A549 (cell line): ENCODE data around the gene PKM. TPM values are rescaled to one million over a fixed set of nuclear protein-coding genes. Genes with fewer than 3 reads are reported as not detected.
"Not testable (repeated sequence)": the region's sequence is repeated elsewhere in the genome, so short reads cannot be mapped to it uniquely, and the experiment has no call there.

Experiments
- ATAC-seq, 2 experiments: fragments of 200-7000 bp in 1 of 2; fragments of >200 bp in 1 of 2; cut with Nextera tagmentation in 1 of 2; cut with Tn5 transposase in 1 of 2; 3 replicates each; pipeline versions ENCODE4 v1.8.0 to v1.9.1; 2018 to 2020; ENCODE audit warnings: mild to moderate bottlenecking in 1 of 2, moderate library complexity in 1 of 2
- CTCF ChIA-PET: fragments of 300-600 bp; sonication (Branson Sonifier 250); formaldehyde crosslinking; extraction: SDS; loops from one replicate; lab custom pipeline; 2021; ENCODE audit warnings: antibody characterized with exemption, inconsistent platforms; lab: Yijun Ruan, JAX
- POLR2A ChIA-PET: fragments of 350-600 bp; formaldehyde crosslinking; extraction: SDS; loops from one replicate; lab custom pipeline; 2021; ENCODE audit warnings: antibody characterized with exemption, inconsistent platforms; lab: Yijun Ruan, JAX
- DNase-seq, 2 experiments: peaks; one replicate each; pipeline versions ENCODE4 v3.0.0 to v3.0.0-alpha.2; 2011 to 2016; ENCODE audit warnings: low read depth in 1 of 2, low spot score in 1 of 2
- FAIRE-seq: peaks from 2 replicates; lab custom pipeline; 2011; peaks lifted over from hg19 to GRCh38; lab: Jason Lieb, UNC
- H3K27ac ChIP-seq, 2 experiments: fragments of >200 bp; sonication (Bioruptor Twin); formaldehyde crosslinking; 3 replicates each; pipeline ENCODE4 v1.5.1; 2016 to 2017
- H3K4me1 ChIP-seq: fragments of >200 bp; sonication (Bioruptor Twin); formaldehyde crosslinking; 3 replicates; pipeline ENCODE4 v1.6.1; 2016
- H3K4me2 ChIP-seq: fragments of >200 bp; sonication (Bioruptor Twin); formaldehyde crosslinking; 3 replicates; pipeline ENCODE4 v1.6.1; 2016
- H3K4me3 ChIP-seq: fragments of >200 bp; sonication (Bioruptor Twin); formaldehyde crosslinking; 3 replicates; pipeline ENCODE4 v1.5.1; 2016
- H3K9me3 ChIP-seq: fragments of >200 bp; sonication (Bioruptor Twin); formaldehyde crosslinking; 3 replicates; pipeline ENCODE4 v1.6.1; 2016
- CHD4 ChIP-seq: fragments of 200-600 bp; sonication (generic); IDR thresholded peaks from 2 replicates; pipeline ENCODE4 v1.6.1; 2016; ENCODE audit warnings: antibody characterized with exemption, mild to moderate bottlenecking, borderline replicate concordance
- EHF ChIP-seq: fragments of 250-450 bp; sonication (Bioruptor Pico); IDR thresholded peaks from 2 replicates; pipeline ENCODE4 v1.5.0; 2020; ENCODE audit warnings: mild to moderate bottlenecking
- FOSB ChIP-seq: fragments of 250-450 bp; sonication (Bioruptor Pico); IDR thresholded peaks from 2 replicates; pipeline ENCODE4 v1.5.0; 2020; ENCODE audit warnings: mild to moderate bottlenecking, moderate library complexity
- HES2 ChIP-seq: fragments of >200 bp; sonication (Bioruptor Twin); formaldehyde crosslinking; IDR thresholded peaks from 2 replicates; pipeline ENCODE4 v1.6.1; 2016
- HOXB5 ChIP-seq: fragments of 250-450 bp; sonication (Bioruptor Pico); IDR thresholded peaks from 2 replicates; pipeline ENCODE4 v1.5.0; 2020; ENCODE audit warnings: mild to moderate bottlenecking, moderate library complexity
- JUN ChIP-seq, 2 experiments: fragments of >200 bp; sonication (Bioruptor Twin); formaldehyde crosslinking; IDR thresholded peaks; 2 replicates in 1 of 2; 3 replicates in 1 of 2; pipeline ENCODE4 v1.6.1; 2016 to 2017
- MAFK ChIP-seq: fragments of 450-650 bp; IDR thresholded peaks from 2 replicates; pipeline ENCODE4 v1.6.1; 2014; ENCODE audit not compliant: partially characterized antibody
- MAZ ChIP-seq: fragments of 150-350 bp; IDR thresholded peaks from 2 replicates; pipeline ENCODE4 v1.6.1; 2014; ENCODE audit warnings: antibody characterized with exemption, low read depth, low read length, borderline replicate concordance
- RAD21 ChIP-seq, 2 experiments: fragments of >200 bp in 1 of 2; sonication (Bioruptor Twin) in 1 of 2; formaldehyde crosslinking in 1 of 2; IDR thresholded peaks in 1 of 2; conservative IDR thresholded peaks in 1 of 2; 2 replicates in 1 of 2; 3 replicates in 1 of 2; pipeline ENCODE4 v1.6.1; 2012 to 2018; ENCODE audit warnings: inconsistent platforms in 1 of 2
- RCOR1 ChIP-seq: fragments of 150-350 bp; IDR thresholded peaks from 2 replicates; pipeline ENCODE4 v1.6.1; 2014; ENCODE audit warnings: antibody characterized with exemption, low read length, low read depth
- RNF2 ChIP-seq: fragments of 200-600 bp; sonication (generic); IDR thresholded peaks from 2 replicates; pipeline ENCODE4 v1.6.1; 2016; ENCODE audit warnings: low read depth, mild to moderate bottlenecking, antibody characterized with exemption, moderate library complexity, borderline replicate concordance
- TFCP2L1 ChIP-seq: fragments of 250-450 bp; sonication (Bioruptor Pico); IDR thresholded peaks from 2 replicates; pipeline ENCODE4 v1.5.0; 2021; ENCODE audit warnings: mild to moderate bottlenecking
- ZFP36 ChIP-seq: fragments of 450-650 bp; IDR thresholded peaks from 2 replicates; pipeline ENCODE4 v1.6.1; 2014; ENCODE audit warnings: borderline replicate concordance; ENCODE audit not compliant: partially characterized antibody
- ZNF302 ChIP-seq: fragments of 250-450 bp; sonication (Bioruptor Pico); IDR thresholded peaks from 2 replicates; pipeline ENCODE4 v1.9.0; 2021; ENCODE audit warnings: inconsistent platforms, mild to moderate bottlenecking, moderate library complexity
- WGBS: methylation state at CpG from one replicate; pipeline ENCODE4 v1.1.6; 2017; ENCODE audit errors: missing lambda C conversion rate; 5-methylcytosine and 5-hydroxymethylcytosine counted together
- polyA plus RNA-seq, 4 experiments: library from polyadenylated mRNA; depleted of rRNA in 3 of 4; stranded (reverse); fragments of >200 nt; fragmentation: RNase III in 1 of 4; extraction: RNeasy Plus Mini Kit Qiagen cat#74134 plus additional on column Dnase treatment in 1 of 4; gene quantifications; 2 replicates in 3 of 4; 3 replicates in 1 of 4; pipeline ENCODE4 v1.2.3, GENCODE V29; 2011 to 2017
- TF ChIP-seq, protein P1 (sequence below): IDR thresholded peaks from 2 replicates; pipeline ENCODE4 v1.6.1; 2012; ENCODE audit warnings: low read depth, borderline replicate concordance
- TF ChIP-seq, protein P2 (sequence below): IDR thresholded peaks from 2 replicates; pipeline ENCODE4 v1.6.1; 2012
- TF ChIP-seq, protein P3 (sequence below): fragments of 250-450 bp; sonication (Bioruptor Pico); IDR thresholded peaks from 2 replicates; pipeline ENCODE4 v1.5.0; 2021; ENCODE audit warnings: mild to moderate bottlenecking, moderate library complexity, borderline replicate concordance
- TF ChIP-seq, protein P4 (sequence below): fragments of 450-650 bp; IDR thresholded peaks from 2 replicates; pipeline ENCODE4 v1.6.1; 2014; ENCODE audit warnings: antibody characterized with exemption
- TF ChIP-seq, protein P5 (sequence below): fragments of 200-600 bp; sonication (generic); IDR thresholded peaks from 2 replicates; pipeline ENCODE4 v1.6.1; 2016; ENCODE audit warnings: antibody characterized with exemption, mild to moderate bottlenecking, moderate library complexity
- TF ChIP-seq, protein P6 (sequence below): fragments of >200 bp; sonication (Bioruptor Twin); formaldehyde crosslinking; IDR thresholded peaks from 3 replicates; pipeline ENCODE4 v1.5.1; 2016
- TF ChIP-seq, protein P7 (sequence below): fragments of >200 bp; sonication (Bioruptor Twin); formaldehyde crosslinking; IDR thresholded peaks from 3 replicates; pipeline ENCODE4 v1.6.1; 2016

Gene PKM
- polyA plus RNA-seq, 2 of the 4 experiments (the other 2 are of a cell fraction): 3,443 to 3,848 TPM

- TF ChIP-seq MAZ (no peak), TFCP2L1 (CRISPR knock-in tag) (no peak), RAD21 (conservative IDR thresholded peaks at IDR 0.05 in 1 of 2, IDR thresholded peaks at IDR 0.05 in 1 of 2) (no peak)
- TF ChIP-seq, protein P1, sequence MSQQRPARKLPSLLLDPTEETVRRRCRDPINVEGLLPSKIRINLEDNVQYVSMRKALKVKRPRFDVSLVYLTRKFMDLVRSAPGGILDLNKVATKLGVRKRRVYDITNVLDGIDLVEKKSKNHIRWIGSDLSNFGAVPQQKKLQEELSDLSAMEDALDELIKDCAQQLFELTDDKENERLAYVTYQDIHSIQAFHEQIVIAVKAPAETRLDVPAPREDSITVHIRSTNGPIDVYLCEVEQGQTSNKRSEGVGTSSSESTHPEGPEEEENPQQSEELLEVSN: no peak
- TF ChIP-seq, protein P2, sequence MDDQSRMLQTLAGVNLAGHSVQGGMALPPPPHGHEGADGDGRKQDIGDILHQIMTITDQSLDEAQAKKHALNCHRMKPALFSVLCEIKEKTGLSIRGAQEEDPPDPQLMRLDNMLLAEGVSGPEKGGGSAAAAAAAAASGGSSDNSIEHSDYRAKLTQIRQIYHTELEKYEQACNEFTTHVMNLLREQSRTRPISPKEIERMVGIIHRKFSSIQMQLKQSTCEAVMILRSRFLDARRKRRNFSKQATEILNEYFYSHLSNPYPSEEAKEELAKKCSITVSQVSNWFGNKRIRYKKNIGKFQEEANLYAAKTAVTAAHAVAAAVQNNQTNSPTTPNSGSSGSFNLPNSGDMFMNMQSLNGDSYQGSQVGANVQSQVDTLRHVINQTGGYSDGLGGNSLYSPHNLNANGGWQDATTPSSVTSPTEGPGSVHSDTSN: no peak
- TF ChIP-seq, protein P3, sequence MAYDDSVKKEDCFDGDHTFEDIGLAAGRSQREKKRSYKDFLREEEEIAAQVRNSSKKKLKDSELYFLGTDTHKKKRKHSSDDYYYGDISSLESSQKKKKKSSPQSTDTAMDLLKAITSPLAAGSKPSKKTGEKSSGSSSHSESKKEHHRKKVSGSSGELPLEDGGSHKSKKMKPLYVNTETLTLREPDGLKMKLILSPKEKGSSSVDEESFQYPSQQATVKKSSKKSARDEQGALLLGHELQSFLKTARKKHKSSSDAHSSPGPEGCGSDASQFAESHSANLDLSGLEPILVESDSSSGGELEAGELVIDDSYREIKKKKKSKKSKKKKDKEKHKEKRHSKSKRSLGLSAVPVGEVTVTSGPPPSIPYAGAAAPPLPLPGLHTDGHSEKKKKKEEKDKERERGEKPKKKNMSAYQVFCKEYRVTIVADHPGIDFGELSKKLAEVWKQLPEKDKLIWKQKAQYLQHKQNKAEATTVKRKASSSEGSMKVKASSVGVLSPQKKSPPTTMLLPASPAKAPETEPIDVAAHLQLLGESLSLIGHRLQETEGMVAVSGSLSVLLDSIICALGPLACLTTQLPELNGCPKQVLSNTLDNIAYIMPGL (CRISPR knock-in tag): no peak
Measured at GRCh38 chr15:72173401-72173800, 57.6 kb downstream of the PKM start (continued).

DNA sequence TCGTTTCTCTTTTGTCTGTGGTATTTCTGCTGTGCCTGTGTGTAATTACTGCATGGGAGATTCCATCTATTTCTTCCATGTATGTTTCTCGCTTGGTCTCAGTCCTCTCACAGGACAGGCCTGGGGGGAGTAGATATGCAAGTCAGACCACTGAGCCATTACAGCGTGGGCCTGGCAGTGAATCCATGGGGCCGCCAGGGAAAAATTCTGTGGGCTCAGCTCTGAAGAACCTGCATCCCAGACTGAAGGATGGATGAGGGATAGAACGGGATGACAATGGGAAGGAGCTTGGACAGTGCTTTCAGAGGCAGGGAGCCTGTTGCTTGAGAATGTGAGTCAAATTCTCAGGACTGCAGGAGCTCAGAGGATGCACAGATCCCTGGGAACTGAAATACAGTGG lies 58.2 kb downstream of the PKM start:
- Histone ChIP-seq H3K9me3 (no peaks in the 10 kb centered on the region), H3K4me2 (no peak overlapping the region), H3K27ac (no peak overlapping the region), H3K4me1 (peaks cover 6% of the 10 kb centered on the region; the same call in 1 of the 3 replicates), H3K4me3 (no peak overlapping the region)
- WGBS: 86% methylated on average over 5 of the region's 5 CpGs
- FAIRE-seq (no peak), DNase-seq (no peak), ATAC-seq (no peak)
- POLR2A ChIA-PET: no interaction called here
- CTCF ChIA-PET: interaction anchor here (1.0 to 1.8 kb wide), 3 partner anchors 9 to 17 kb away, joined by 4 to 8 read pairs (median 6); no protein-coding TSS in a partner anchor
- TF ChIP-seq RNF2 (no peak), HOXB5 (CRISPR knock-in tag) (no peak), HES2 (no peak), JUN (IDR thresholded peaks at IDR 0.05) (no peak), RCOR1 (no peak), EHF (CRISPR knock-in tag) (no peak), ZNF302 (no peak), RAD21 (conservative IDR thresholded peaks at IDR 0.05 in 1 of 2, IDR thresholded peaks at IDR 0.05 in 1 of 2) (no peak), ZFP36 (no peak), MAFK (no peak), FOSB (CRISPR knock-in tag) (no peak), CHD4 (no peak)
- TF ChIP-seq, protein P4, sequence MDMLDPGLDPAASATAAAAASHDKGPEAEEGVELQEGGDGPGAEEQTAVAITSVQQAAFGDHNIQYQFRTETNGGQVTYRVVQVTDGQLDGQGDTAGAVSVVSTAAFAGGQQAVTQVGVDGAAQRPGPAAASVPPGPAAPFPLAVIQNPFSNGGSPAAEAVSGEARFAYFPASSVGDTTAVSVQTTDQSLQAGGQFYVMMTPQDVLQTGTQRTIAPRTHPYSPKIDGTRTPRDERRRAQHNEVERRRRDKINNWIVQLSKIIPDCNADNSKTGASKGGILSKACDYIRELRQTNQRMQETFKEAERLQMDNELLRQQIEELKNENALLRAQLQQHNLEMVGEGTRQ: no peak
- TF ChIP-seq, protein P5, sequence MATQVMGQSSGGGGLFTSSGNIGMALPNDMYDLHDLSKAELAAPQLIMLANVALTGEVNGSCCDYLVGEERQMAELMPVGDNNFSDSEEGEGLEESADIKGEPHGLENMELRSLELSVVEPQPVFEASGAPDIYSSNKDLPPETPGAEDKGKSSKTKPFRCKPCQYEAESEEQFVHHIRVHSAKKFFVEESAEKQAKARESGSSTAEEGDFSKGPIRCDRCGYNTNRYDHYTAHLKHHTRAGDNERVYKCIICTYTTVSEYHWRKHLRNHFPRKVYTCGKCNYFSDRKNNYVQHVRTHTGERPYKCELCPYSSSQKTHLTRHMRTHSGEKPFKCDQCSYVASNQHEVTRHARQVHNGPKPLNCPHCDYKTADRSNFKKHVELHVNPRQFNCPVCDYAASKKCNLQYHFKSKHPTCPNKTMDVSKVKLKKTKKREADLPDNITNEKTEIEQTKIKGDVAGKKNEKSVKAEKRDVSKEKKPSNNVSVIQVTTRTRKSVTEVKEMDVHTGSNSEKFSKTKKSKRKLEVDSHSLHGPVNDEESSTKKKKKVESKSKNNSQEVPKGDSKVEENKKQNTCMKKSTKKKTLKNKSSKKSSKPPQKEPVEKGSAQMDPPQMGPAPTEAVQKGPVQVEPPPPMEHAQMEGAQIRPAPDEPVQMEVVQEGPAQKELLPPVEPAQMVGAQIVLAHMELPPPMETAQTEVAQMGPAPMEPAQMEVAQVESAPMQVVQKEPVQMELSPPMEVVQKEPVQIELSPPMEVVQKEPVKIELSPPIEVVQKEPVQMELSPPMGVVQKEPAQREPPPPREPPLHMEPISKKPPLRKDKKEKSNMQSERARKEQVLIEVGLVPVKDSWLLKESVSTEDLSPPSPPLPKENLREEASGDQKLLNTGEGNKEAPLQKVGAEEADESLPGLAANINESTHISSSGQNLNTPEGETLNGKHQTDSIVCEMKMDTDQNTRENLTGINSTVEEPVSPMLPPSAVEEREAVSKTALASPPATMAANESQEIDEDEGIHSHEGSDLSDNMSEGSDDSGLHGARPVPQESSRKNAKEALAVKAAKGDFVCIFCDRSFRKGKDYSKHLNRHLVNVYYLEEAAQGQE: no peak
- TF ChIP-seq, protein P6, sequence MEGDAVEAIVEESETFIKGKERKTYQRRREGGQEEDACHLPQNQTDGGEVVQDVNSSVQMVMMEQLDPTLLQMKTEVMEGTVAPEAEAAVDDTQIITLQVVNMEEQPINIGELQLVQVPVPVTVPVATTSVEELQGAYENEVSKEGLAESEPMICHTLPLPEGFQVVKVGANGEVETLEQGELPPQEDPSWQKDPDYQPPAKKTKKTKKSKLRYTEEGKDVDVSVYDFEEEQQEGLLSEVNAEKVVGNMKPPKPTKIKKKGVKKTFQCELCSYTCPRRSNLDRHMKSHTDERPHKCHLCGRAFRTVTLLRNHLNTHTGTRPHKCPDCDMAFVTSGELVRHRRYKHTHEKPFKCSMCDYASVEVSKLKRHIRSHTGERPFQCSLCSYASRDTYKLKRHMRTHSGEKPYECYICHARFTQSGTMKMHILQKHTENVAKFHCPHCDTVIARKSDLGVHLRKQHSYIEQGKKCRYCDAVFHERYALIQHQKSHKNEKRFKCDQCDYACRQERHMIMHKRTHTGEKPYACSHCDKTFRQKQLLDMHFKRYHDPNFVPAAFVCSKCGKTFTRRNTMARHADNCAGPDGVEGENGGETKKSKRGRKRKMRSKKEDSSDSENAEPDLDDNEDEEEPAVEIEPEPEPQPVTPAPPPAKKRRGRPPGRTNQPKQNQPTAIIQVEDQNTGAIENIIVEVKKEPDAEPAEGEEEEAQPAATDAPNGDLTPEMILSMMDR: no peak
- TF ChIP-seq, protein P7, sequence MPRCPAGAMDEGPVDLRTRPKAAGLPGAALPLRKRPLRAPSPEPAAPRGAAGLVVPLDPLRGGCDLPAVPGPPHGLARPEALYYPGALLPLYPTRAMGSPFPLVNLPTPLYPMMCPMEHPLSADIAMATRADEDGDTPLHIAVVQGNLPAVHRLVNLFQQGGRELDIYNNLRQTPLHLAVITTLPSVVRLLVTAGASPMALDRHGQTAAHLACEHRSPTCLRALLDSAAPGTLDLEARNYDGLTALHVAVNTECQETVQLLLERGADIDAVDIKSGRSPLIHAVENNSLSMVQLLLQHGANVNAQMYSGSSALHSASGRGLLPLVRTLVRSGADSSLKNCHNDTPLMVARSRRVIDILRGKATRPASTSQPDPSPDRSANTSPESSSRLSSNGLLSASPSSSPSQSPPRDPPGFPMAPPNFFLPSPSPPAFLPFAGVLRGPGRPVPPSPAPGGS: no peak
- TF ChIP-seq, protein P2: no peak

DNA sequence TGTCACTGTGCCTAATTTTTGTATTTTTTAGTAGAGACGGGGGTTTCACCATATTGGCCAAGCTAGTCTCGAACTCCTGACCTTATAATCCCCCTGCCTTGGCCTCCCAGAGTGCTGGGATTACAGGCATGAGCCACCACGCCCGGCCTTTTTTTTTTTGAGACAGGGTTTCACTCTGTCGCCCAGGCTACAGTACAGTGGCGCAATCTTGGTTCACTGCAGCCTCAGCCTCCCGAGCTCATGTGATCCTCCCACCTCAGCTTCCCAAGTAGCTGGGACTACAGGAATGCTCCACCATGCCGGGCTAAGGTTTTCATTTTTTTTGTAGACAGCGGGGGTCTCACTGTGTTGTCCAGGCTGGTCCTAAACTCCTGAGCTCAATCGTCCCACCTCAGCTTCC lies 59.0 kb downstream of the PKM start:
- ATAC-seq, DNase-seq: not testable (repeated sequence)

More for the DNA sequence above, 59.0 kb downstream of the PKM start:
- FAIRE-seq, H3K9me3 ChIP-seq, H3K4me3 ChIP-seq, H3K4me1 ChIP-seq, H3K27ac ChIP-seq, POLR2A ChIA-PET, H3K4me2 ChIP-seq: not testable (repeated sequence)
- CTCF ChIA-PET: interaction anchor here (1.4 to 1.8 kb wide), 2 partner anchors 10 to 16 kb away, joined by 6 to 8 read pairs; no protein-coding TSS in a partner anchor
- WGBS: 78% methylated on average over 10 of the region's 10 CpGs
